Caco-2 (cell line): Measurements from ENCODE around the gene RAB20. TPM values are rescaled to one million over a fixed set of nuclear protein-coding genes. Genes with fewer than 3 reads are reported as not detected.
A peak's percentile ranks its signal among the peaks of the same experiment; 100 is the strongest.

ENCODE experiments used
- BruUV-seq: library from RNA; stranded (reverse); fragments of 400-500 nt; replicated peaks from 2 replicates; lab custom pipeline; 2021; lab: Mats Ljungman, UMichigan
- CTCF ChIA-PET: fragments of 300-600 bp; sonication (Branson Sonifier 250); formaldehyde crosslinking; loops from one replicate; lab custom pipeline; 2022; ENCODE audit warnings: antibody characterized with exemption; lab: Charles Lee
- POLR2A ChIA-PET: fragments of 300-600 bp; sonication (Branson Sonifier 250); formaldehyde crosslinking; loops from one replicate; lab custom pipeline; 2022; ENCODE audit warnings: antibody characterized with exemption; lab: Charles Lee
- DNase-seq, 2 experiments: peaks; one replicate each; pipeline versions ENCODE4 v3.0.0 to v3.0.0-alpha.2; 2020 to 2022
- H3K27me3 ChIP-seq: replicated peaks from 2 replicates; pipeline ENCODE4 v1.6.0; 2011; ENCODE audit warnings: low read length; ENCODE audit not compliant: control insufficient read depth, insufficient read depth
- H3K36me3 ChIP-seq: 2 replicates; pipeline ENCODE4 v1.5.1; 2011; ENCODE audit warnings: low read length; ENCODE audit not compliant: control insufficient read depth, insufficient read depth
- H3K4me1 ChIP-seq: fragments of 250-450 bp; sonication (Bioruptor Pico); 2 replicates; pipeline ENCODE4 v1.5.1; 2020; ENCODE audit warnings: mild to moderate bottlenecking
- H3K4me3 ChIP-seq: 2 replicates; pipeline ENCODE4 v1.5.1; 2011; ENCODE audit warnings: low read depth, mild to moderate bottlenecking, control low read depth, low read length
- H3K9me3 ChIP-seq: fragments of 250-450 bp; sonication (Bioruptor Pico); 2 replicates; pipeline ENCODE4 v1.5.1; 2020; ENCODE audit warnings: mild to moderate bottlenecking, moderate library complexity
- H3K27ac Mint-ChIP-seq: one replicate; pipeline ENCODE4 v1.8.0; 2022; ENCODE audit warnings: mixed read lengths; ENCODE audit not compliant: unreplicated experiment
- H3K27me3 Mint-ChIP-seq: one replicate; pipeline ENCODE4 v1.8.0; 2022; ENCODE audit warnings: mixed read lengths; ENCODE audit not compliant: insufficient read depth, unreplicated experiment
- H3K36me3 Mint-ChIP-seq: one replicate; pipeline ENCODE4 v1.8.0; 2022; ENCODE audit warnings: mild to moderate bottlenecking, mixed read lengths; ENCODE audit not compliant: insufficient read depth, unreplicated experiment
- H3K4me1 Mint-ChIP-seq: one replicate; pipeline ENCODE4 v1.8.0; 2022; ENCODE audit warnings: low read depth, mixed read lengths; ENCODE audit not compliant: unreplicated experiment
- H3K4me3 Mint-ChIP-seq: one replicate; pipeline ENCODE4 v1.8.0; 2022; ENCODE audit warnings: mild to moderate bottlenecking, moderate library complexity, mixed read lengths; ENCODE audit not compliant: unreplicated experiment
- H3K9me3 Mint-ChIP-seq: one replicate; pipeline ENCODE4 v1.8.0; 2022; ENCODE audit warnings: mixed read lengths; ENCODE audit not compliant: unreplicated experiment
- intact Hi-C: fragments of 100-400 bp; cut with micrococcal nuclease; formaldehyde crosslinking; loops from one replicate; pipeline ENCODE4 v1.10.0; 2022; ENCODE audit not compliant: unreplicated experiment
- total RNA-seq: library from RNA; stranded (reverse); gene quantifications from 2 replicates; pipeline ENCODE4 v1.2.3, GENCODE V29; 2022
- TF ChIP-seq, protein P1 (sequence below), 2 experiments: fragments of 200-600 bp in 1 of 2; IDR thresholded peaks; 1 replicate in 1 of 2; 2 replicates in 1 of 2; pipeline versions ENCODE4 v1.5.1 to v1.8.0; 2011 to 2022; ENCODE audit warnings: antibody characterized with exemption in 1 of 2, control low read depth in 1 of 2, inconsistent platforms in 1 of 2, low read depth in 1 of 2, low read length in 1 of 2, mild to moderate bottlenecking in 1 of 2, moderate library complexity in 1 of 2; ENCODE audit not compliant: insufficient read depth in 1 of 2, severe bottlenecking in 1 of 2, unreplicated experiment in 1 of 2

The RAB20 gene
- total RNA-seq, 1 experiment from 2014 or later: 37.9 TPM

DNA sequence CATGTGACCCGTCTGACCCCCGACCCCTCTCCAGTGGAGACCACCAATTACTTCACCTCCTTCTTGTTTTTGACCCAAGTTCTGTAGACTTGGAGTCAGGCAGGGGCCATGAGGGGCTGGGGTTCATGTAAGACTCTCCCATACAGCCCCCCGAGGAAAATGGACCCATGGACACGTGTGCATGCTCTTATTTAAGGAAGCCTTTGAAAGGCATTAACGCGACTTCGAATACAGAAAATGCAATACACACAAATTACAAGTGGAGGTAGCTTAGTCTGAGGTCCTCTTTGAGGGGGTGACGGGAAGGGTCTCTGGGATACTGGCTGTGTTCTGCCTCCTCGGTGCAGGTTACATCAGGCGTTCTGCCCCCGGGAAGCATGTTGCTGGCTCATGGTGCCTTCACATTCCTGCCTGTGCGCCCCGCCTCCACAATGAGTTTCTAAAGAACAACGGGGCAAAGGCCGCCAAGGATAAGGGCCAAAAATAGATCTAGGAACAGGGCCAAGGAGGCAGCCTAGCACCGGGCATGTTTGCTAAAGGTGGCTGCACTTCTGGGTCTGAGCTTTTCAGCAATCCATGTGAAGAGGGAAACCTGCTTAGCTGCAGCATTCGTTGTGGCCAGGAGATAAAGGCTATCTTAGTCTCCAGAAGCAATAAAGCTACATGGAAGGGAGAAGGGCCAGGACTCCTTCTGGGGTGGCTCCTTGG lies 54.5 kb downstream of the RAB20 start:
- Mint-ChIP-seq H3K27me3 (no peaks in the 10 kb centered on the region), H3K4me1 (peaks cover 43% of the 10 kb centered on the region), H3K36me3 (peaks cover 41% of the 10 kb centered on the region), H3K4me3 (peak overlapping the region; percentile 64), H3K27ac (peak overlapping the region; percentile 97), H3K9me3 (peaks cover 10% of the 10 kb centered on the region)
- H3K27me3 ChIP-seq: no peaks in the 10 kb centered on the region
- H3K4me1 ChIP-seq: peaks cover 53% of the 10 kb centered on the region
- TSS peak; percentile 94 for BruUV-seq
- ChIA-PET POLR2A (interaction anchor here (0.6 to 1.2 kb wide), 8 partner anchors 15 to 208 kb away, joined by 3 to 6 read pairs (median 4); partner anchors contain the start of gene RAB20), CTCF (interaction anchor here (1.1 to 1.9 kb wide), 6 partner anchors 10 to 51 kb away, joined by 3 to 8 read pairs (median 4); no protein-coding TSS in a partner anchor)
- peaks cover 10% of the 10 kb centered on the region; the same call in 1 of the 2 replicates for H3K9me3 ChIP-seq
- no peaks in the 10 kb centered on the region for H3K36me3 ChIP-seq
- H3K4me3 ChIP-seq: peak overlapping the region; percentile 18
- peak; percentile 93 to 97 for DNase-seq
- TF ChIP-seq, protein P1, sequence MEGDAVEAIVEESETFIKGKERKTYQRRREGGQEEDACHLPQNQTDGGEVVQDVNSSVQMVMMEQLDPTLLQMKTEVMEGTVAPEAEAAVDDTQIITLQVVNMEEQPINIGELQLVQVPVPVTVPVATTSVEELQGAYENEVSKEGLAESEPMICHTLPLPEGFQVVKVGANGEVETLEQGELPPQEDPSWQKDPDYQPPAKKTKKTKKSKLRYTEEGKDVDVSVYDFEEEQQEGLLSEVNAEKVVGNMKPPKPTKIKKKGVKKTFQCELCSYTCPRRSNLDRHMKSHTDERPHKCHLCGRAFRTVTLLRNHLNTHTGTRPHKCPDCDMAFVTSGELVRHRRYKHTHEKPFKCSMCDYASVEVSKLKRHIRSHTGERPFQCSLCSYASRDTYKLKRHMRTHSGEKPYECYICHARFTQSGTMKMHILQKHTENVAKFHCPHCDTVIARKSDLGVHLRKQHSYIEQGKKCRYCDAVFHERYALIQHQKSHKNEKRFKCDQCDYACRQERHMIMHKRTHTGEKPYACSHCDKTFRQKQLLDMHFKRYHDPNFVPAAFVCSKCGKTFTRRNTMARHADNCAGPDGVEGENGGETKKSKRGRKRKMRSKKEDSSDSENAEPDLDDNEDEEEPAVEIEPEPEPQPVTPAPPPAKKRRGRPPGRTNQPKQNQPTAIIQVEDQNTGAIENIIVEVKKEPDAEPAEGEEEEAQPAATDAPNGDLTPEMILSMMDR (IDR thresholded peaks at IDR 0.05; ENCODE audit: insufficient read depth in 1 of 2, low read depth in 1 of 2, low read length in 1 of 2, severe bottlenecking in 1 of 2, unreplicated experiment in 1 of 2): no peak
- intact Hi-C loops: loop anchor here (1.0 to 2.0 kb wide), 6 partner anchors 20 to 284 kb away; partner anchors contain the start of gene RAB20

DNA sequence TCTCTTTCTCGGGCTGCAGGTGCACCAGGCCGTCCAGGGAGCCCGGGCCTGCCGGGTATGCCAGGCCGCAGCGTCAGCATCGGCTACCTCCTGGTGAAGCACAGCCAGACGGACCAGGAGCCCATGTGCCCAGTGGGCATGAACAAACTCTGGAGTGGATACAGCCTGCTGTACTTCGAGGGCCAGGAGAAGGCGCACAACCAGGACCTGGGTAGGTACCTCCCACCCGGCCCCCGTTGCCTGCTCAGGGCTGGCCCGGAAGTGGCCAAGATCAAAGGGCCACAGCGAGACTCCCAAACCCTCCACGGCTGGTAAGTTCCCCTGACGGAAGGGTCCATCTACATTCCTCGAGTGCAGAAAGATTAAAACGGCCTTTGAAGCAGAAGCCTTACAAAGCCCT lies 55.1 kb downstream of the RAB20 start:
- H3K9me3 Mint-ChIP-seq: peaks cover 10% of the 10 kb centered on the region
- H3K27ac Mint-ChIP-seq: peak overlapping the region; percentile 97
- ChIA-PET POLR2A (no interaction called here), CTCF (interaction anchor here (1.3 kb wide), 1 partner anchor 22 kb away, joined by 3 read pairs; no protein-coding TSS in a partner anchor)
- Histone ChIP-seq H3K4me1 (peaks cover 49% of the 10 kb centered on the region), H3K4me3 (no peak overlapping the region), H3K9me3 (peaks cover 10% of the 10 kb centered on the region; the same call in 1 of the 2 replicates), H3K36me3 (no peaks in the 10 kb centered on the region), H3K27me3 (no peaks in the 10 kb centered on the region)
- TF ChIP-seq, protein P1 (IDR thresholded peaks at IDR 0.05; ENCODE audit: insufficient read depth in 1 of 2, low read depth in 1 of 2, low read length in 1 of 2, severe bottlenecking in 1 of 2, unreplicated experiment in 1 of 2): no peak
- H3K36me3 Mint-ChIP-seq: peaks cover 47% of the 10 kb centered on the region
- peaks cover 43% of the 10 kb centered on the region for H3K4me1 Mint-ChIP-seq
- H3K4me3 Mint-ChIP-seq: peak overlapping the region; percentile 64
- no peaks in the 10 kb centered on the region for H3K27me3 Mint-ChIP-seq
- DNase-seq: peak; percentile 86 to 91
- intact Hi-C loops: loop anchor here (2.0 kb wide), 2 partner anchors 58 to 284 kb away; no protein-coding TSS in a partner anchor
- no TSS peak for BruUV-seq

GRCh38 chr13:110505594-110505993 lies 55.9 kb downstream of the RAB20 start:
- peaks cover 48% of the 10 kb centered on the region for H3K4me1 ChIP-seq
- no peak overlapping the region for H3K4me3 ChIP-seq
- Mint-ChIP-seq H3K4me3 (peak overlapping the region; percentile 64), H3K27me3 (no peaks in the 10 kb centered on the region), H3K9me3 (peaks cover 15% of the 10 kb centered on the region), H3K36me3 (peaks cover 50% of the 10 kb centered on the region), H3K4me1 (peaks cover 40% of the 10 kb centered on the region), H3K27ac (peak overlapping the region; percentile 97)
- no peaks in the 10 kb centered on the region for H3K36me3 ChIP-seq
- TF ChIP-seq, protein P1 (IDR thresholded peaks at IDR 0.05; ENCODE audit: insufficient read depth in 1 of 2, low read depth in 1 of 2, low read length in 1 of 2, severe bottlenecking in 1 of 2, unreplicated experiment in 1 of 2): no peak
- intact Hi-C loops: no loop called here
- DNase-seq: no peak
- peaks cover 10% of the 10 kb centered on the region; the same call in 1 of the 2 replicates for H3K9me3 ChIP-seq
- BruUV-seq: no TSS peak
- ChIA-PET CTCF (no interaction called here), POLR2A (no interaction called here)
- H3K27me3 ChIP-seq: no peaks in the 10 kb centered on the region
